GM12878 (cell line): ENCODE results near the gene NDUFB1. TPM values are rescaled to one million over a fixed set of nuclear protein-coding genes. Genes with fewer than 3 reads are reported as not detected.

Source experiments
- ATAC-seq: fragments of 200-7000 bp; cut with Tn5 transposase; 3 replicates; pipeline ENCODE4 v1.9.1; 2020; ENCODE audit warnings: mild to moderate bottlenecking, moderate library complexity
- BruUV-seq: library from RNA; stranded (reverse); fragments of 400-500 nt; replicated peaks from 2 replicates; lab custom pipeline; 2021; lab: Mats Ljungman, UMichigan
- CTCF ChIA-PET: fragments of 300-600 bp; sonication (Branson Sonifier 250); formaldehyde crosslinking; extraction: SDS; loops from one replicate; lab custom pipeline; 2021; ENCODE audit warnings: inconsistent platforms; lab: Yijun Ruan, JAX
- POLR2A ChIA-PET: fragments of 350-600 bp; formaldehyde crosslinking; extraction: SDS; loops from one replicate; lab custom pipeline; 2021; ENCODE audit warnings: inconsistent platforms; lab: Charles Lee
- RAD21 ChIA-PET: fragments of 300-600 bp; sonication (Branson Sonifier 250); formaldehyde crosslinking; loops from one replicate; lab custom pipeline; 2023; ENCODE audit warnings: antibody characterized with exemption; ENCODE audit not compliant: unreplicated experiment; lab: Charles Lee
- SMC1A ChIA-PET: fragments of 300-600 bp; sonication (Branson Sonifier 250); formaldehyde crosslinking; loops from one replicate; lab custom pipeline; 2023; ENCODE audit not compliant: unreplicated experiment, uncharacterized antibody; lab: Charles Lee
- DNase-seq: peaks from one replicate; pipeline ENCODE4 v3.0.0-alpha.2; 2011; ENCODE audit warnings: low read depth, low spot score
- FAIRE-seq: peaks from 3 replicates; lab custom pipeline; 2011; peaks lifted over from hg19 to GRCh38; lab: Jason Lieb, UNC
- H2AFZ ChIP-seq: 2 replicates; pipeline ENCODE4 v1.6.0; 2011; ENCODE audit warnings: low read depth, low read length, control low read depth; ENCODE audit not compliant: control insufficient read depth
- H3K27ac ChIP-seq: 2 replicates; pipeline ENCODE4 v1.5.1; 2011; ENCODE audit warnings: control low read depth; ENCODE audit not compliant: control insufficient read depth, insufficient read depth
- H3K27me3 ChIP-seq, 2 experiments: replicated peaks in 1 of 2; 2 replicates each; pipeline versions ENCODE4 v1.6.0 to v1.6.1; 2011; ENCODE audit warnings: low read length in 1 of 2; ENCODE audit not compliant: control insufficient read depth in 2 of 2, insufficient read depth in 2 of 2
- H3K36me3 ChIP-seq, 2 experiments: 2 replicates each; pipeline ENCODE4 v1.5.1; 2011; ENCODE audit warnings: low read length in 1 of 2; ENCODE audit not compliant: control insufficient read depth in 2 of 2, insufficient read depth in 2 of 2
- H3K4me1 ChIP-seq: 2 replicates; pipeline ENCODE4 v1.6.1; 2011; ENCODE audit warnings: mild to moderate bottlenecking, low read length, moderate library complexity, mixed read lengths; ENCODE audit not compliant: control insufficient read depth, insufficient read depth
- H3K4me2 ChIP-seq: 2 replicates; pipeline ENCODE4 v1.6.0; 2011; ENCODE audit warnings: control low read depth; ENCODE audit not compliant: control insufficient read depth, insufficient read depth
- H3K4me3 ChIP-seq: fragments of 200-600 bp; sonication (generic); 2 replicates; pipeline ENCODE4 v1.5.1; 2016
- H3K79me2 ChIP-seq: 2 replicates; pipeline ENCODE4 v1.6.0; 2011; ENCODE audit warnings: low read length; ENCODE audit not compliant: control insufficient read depth, insufficient read depth
- H3K9ac ChIP-seq: 2 replicates; pipeline ENCODE4 v1.8.0; 2011; ENCODE audit warnings: low read length, control low read depth, mixed read lengths; ENCODE audit not compliant: control insufficient read depth, insufficient read depth
- H3K9me3 ChIP-seq: replicated peaks from 3 replicates; pipeline ENCODE4 v1.5.1; 2011; ENCODE audit warnings: mild to moderate bottlenecking, low read length; ENCODE audit not compliant: control insufficient read depth, insufficient read depth
- H4K20me1 ChIP-seq: 2 replicates; pipeline ENCODE4 v1.6.0; 2011; ENCODE audit not compliant: control insufficient read depth, insufficient read depth
- BRCA1 ChIP-seq: IDR thresholded peaks from 2 replicates; pipeline ENCODE4 v1.6.1; 2011; ENCODE audit warnings: low read depth, low read length, improper control_type of control experiment
- CREM ChIP-seq: IDR thresholded peaks from 2 replicates; pipeline ENCODE4 v1.6.1; 2014; ENCODE audit warnings: antibody characterized with exemption, low read depth
- CTCF ChIP-seq, 3 experiments: IDR thresholded peaks in 2 of 3; conservative IDR thresholded peaks in 1 of 3; 2 replicates each; pipeline ENCODE4 v1.5.1; 2011; ENCODE audit warnings: low read depth in 3 of 3, low read length in 3 of 3, mild to moderate bottlenecking in 3 of 3, control low read depth in 2 of 3, moderate library complexity in 2 of 3, inconsistent platforms in 1 of 3, mixed read lengths in 1 of 3; ENCODE audit not compliant: control insufficient read depth in 2 of 3, insufficient read depth in 1 of 3; ENCODE audit errors: extremely low read depth in 1 of 3
- EP300 ChIP-seq, 2 experiments: fragments of 150-350 bp in 1 of 2; IDR thresholded peaks; 2 replicates each; pipeline ENCODE4 v1.6.1; 2011 to 2012; ENCODE audit warnings: low read depth in 2 of 2, low read length in 2 of 2, borderline replicate concordance in 1 of 2, improper control_type of control experiment in 1 of 2, inconsistent platforms in 1 of 2; ENCODE audit not compliant: control insufficient read depth in 1 of 2
- IKZF2 ChIP-seq, 2 experiments: fragments of 450-650 bp; IDR thresholded peaks; 2 replicates each; pipeline ENCODE4 v1.6.1; 2017; ENCODE audit warnings: mild to moderate bottlenecking in 2 of 2, moderate library complexity in 2 of 2
- KDM1A ChIP-seq: fragments of 200-600 bp; sonication (generic); IDR thresholded peaks from 2 replicates; pipeline ENCODE4 v1.6.1; 2016; ENCODE audit warnings: borderline replicate concordance
- NBN ChIP-seq: fragments of 450-650 bp; IDR thresholded peaks from 2 replicates; pipeline ENCODE4 v1.6.1; 2016
- PAX5 ChIP-seq: IDR thresholded peaks from 2 replicates; pipeline ENCODE4 v1.6.1; 2011; ENCODE audit warnings: low read depth, low read length, borderline replicate concordance
- RFX5 ChIP-seq: IDR thresholded peaks from 2 replicates; pipeline ENCODE4 v1.6.1; 2011; ENCODE audit warnings: low read depth, low read length, improper control_type of control experiment
- SP1 ChIP-seq: IDR thresholded peaks from one replicate; pipeline ENCODE4 v1.6.1; 2011; ENCODE audit warnings: low read depth, low read length
- SPI1 ChIP-seq: IDR thresholded peaks from 2 replicates; pipeline ENCODE4 v1.6.1; 2011; ENCODE audit warnings: low read depth, mild to moderate bottlenecking, low read length, moderate library complexity, borderline replicate concordance; ENCODE audit not compliant: insufficient read depth
- WGBS: methylation state at CpG from one replicate; pipeline ENCODE4 v1.1.6; 2016; ENCODE audit warnings: low lambda C conversion rate; ENCODE audit not compliant: insufficient replicate concordance, insufficient coverage; ENCODE audit errors: missing lambda C conversion rate; 5-methylcytosine and 5-hydroxymethylcytosine counted together
- in situ Hi-C: fragments of 300-500 bp; cut with MboI; formaldehyde crosslinking; loops from 9 replicates; pipeline ENCODE4 v1.14.3; 2018; ENCODE audit warnings: mixed read lengths
- intact Hi-C: fragments of 100-400 bp; cut with micrococcal nuclease; formaldehyde crosslinking; loops from one replicate; pipeline ENCODE4 v1.14.2; 2022; ENCODE audit not compliant: unreplicated experiment
- polyA plus RNA-seq, 11 experiments: library from polyadenylated mRNA; depleted of rRNA in 4 of 11; unstranded in 6 of 11; stranded (reverse) in 5 of 11; fragments of >200 nt; fragmentation: Nextera tagmentation in 4 of 11; fragmentation: Illumina TruSeq in 1 of 11; extraction: Ambion mirVana in 4 of 11; extraction: Trizol in 1 of 11; gene quantifications; 1 replicate in 1 of 11; 2 replicates in 10 of 11; pipeline versions ENCODE4 v1.2.1 to v1.2.3, GENCODE V29; 2011 to 2016; ENCODE audit warnings: inconsistent platforms in 2 of 11, missing spikeins in 2 of 11, low read depth in 1 of 11
- total RNA-seq, 4 experiments: library from RNA; depleted of rRNA in 3 of 4; stranded (reverse); fragments of >200 nt in 3 of 4; fragmentation: Illumina TruSeq in 1 of 4; extraction: Trizol in 1 of 4; gene quantifications; 2 replicates each; pipeline versions ENCODE4 v1.2.1 to v1.2.3, GENCODE V29; 2013 to 2021
- TF ChIP-seq, protein P1 (sequence below): fragments of 450-650 bp; IDR thresholded peaks from 2 replicates; pipeline ENCODE4 v1.6.1; 2016; ENCODE audit warnings: mild to moderate bottlenecking
- TF ChIP-seq, protein P2 (sequence below): fragments of 450-650 bp; IDR thresholded peaks from 2 replicates; pipeline ENCODE4 v1.6.1; 2017; ENCODE audit warnings: mild to moderate bottlenecking, moderate library complexity
- TF ChIP-seq, protein P3 (sequence below): fragments of 450-650 bp; IDR thresholded peaks from 2 replicates; pipeline ENCODE4 v1.6.1; 2017; ENCODE audit warnings: low read depth, mild to moderate bottlenecking, moderate library complexity

NDUFB1 gene
- total and polyA plus RNA-seq, 10 of the 15 experiments (the other 5 are each of a cell fraction or from before 2014, with no cell fraction given): 132 to 919 (median 561) TPM

- peak overlapping the region; percentile 72 for H3K9ac ChIP-seq
- peak overlapping the region; percentile 98 for H3K4me3 ChIP-seq
- peak overlapping the region; percentile 82 for H3K4me2 ChIP-seq
- no peaks in the 10 kb centered on the region for H3K9me3 ChIP-seq
- CTCF ChIA-PET: interaction anchor here (0.7 to 4.9 kb wide), 15 partner anchors 8 to 679 kb away, joined by 3 to 143 read pairs (median 4); partner anchors contain the start of genes CPSF2, NDUFB1 and TRIP11
- FAIRE-seq (no peak), ATAC-seq (peak; percentile 15), DNase-seq (no peak)
- RAD21 ChIA-PET: interaction anchor here (0.9 to 3.1 kb wide), 7 partner anchors 12 to 247 kb away, joined by 3 to 28 read pairs (median 7); partner anchors contain the start of genes CPSF2, NDUFB1 and TRIP11
- H2AFZ ChIP-seq: peak overlapping the region; percentile 72
- intact Hi-C loops (loop anchor here (5.0 kb wide), 1 partner anchor 64 kb away; the partner anchor contains the start of gene TRIP11), in situ Hi-C loops (no loop called here)
- H3K4me1 ChIP-seq: no peaks in the 10 kb centered on the region; the same call in 1 of the 2 replicates
- SMC1A ChIA-PET: interaction anchor here (0.5 to 2.8 kb wide), 7 partner anchors 11 to 576 kb away, joined by 3 to 21 read pairs (median 4); partner anchors contain the start of genes CPSF2 and NDUFB1
- H4K20me1 ChIP-seq: no peaks in the 10 kb centered on the region
- WGBS: 1% methylated on average over 10 of the region's 10 CpGs
- peak overlapping the region; percentile 36 for H3K27ac ChIP-seq
- POLR2A ChIA-PET: interaction anchor here (2.1 to 4.7 kb wide), 2 partner anchors 16 to 66 kb away, joined by 8 to 45 read pairs; partner anchors contain the start of genes CPSF2, NDUFB1 and TRIP11
- BruUV-seq: no TSS peak
- H3K36me3 ChIP-seq: no peaks in the 10 kb centered on the region
- no peaks in the 10 kb centered on the region for H3K27me3 ChIP-seq
- peaks cover 23% of the 10 kb centered on the region for H3K79me2 ChIP-seq
- TF ChIP-seq EP300 (IDR thresholded peaks at IDR 0.05; ENCODE audit: borderline replicate concordance in 1 of 2, control insufficient read depth in 1 of 2, low read depth in 2 of 2, low read length in 2 of 2) (no peak), CTCF (IDR thresholded peaks at IDR 0.05 in 2 of 3, conservative IDR thresholded peaks at IDR 0.05 in 1 of 3; ENCODE audit: control insufficient read depth in 2 of 3, extremely low read depth in 1 of 3, insufficient read depth in 1 of 3, low read depth in 3 of 3, low read length in 3 of 3) (no peak), PAX5 (no peak), SP1 (no peak), SPI1 (peak; percentile 16; the same call in 1 of the 2 replicates), BRCA1 (no peak), NBN (0 out of 2 replicates have a peak, but pooled peaks have one; percentile 40), KDM1A (no peak), IKZF2 (IDR thresholded peaks at IDR 0.05) (peak; percentile 55 to 65; a peak in 2 of 4 replicates), RFX5 (no peak), CREM (peak; percentile 36; the same call in 1 of the 2 replicates)
- TF ChIP-seq, protein P1, sequence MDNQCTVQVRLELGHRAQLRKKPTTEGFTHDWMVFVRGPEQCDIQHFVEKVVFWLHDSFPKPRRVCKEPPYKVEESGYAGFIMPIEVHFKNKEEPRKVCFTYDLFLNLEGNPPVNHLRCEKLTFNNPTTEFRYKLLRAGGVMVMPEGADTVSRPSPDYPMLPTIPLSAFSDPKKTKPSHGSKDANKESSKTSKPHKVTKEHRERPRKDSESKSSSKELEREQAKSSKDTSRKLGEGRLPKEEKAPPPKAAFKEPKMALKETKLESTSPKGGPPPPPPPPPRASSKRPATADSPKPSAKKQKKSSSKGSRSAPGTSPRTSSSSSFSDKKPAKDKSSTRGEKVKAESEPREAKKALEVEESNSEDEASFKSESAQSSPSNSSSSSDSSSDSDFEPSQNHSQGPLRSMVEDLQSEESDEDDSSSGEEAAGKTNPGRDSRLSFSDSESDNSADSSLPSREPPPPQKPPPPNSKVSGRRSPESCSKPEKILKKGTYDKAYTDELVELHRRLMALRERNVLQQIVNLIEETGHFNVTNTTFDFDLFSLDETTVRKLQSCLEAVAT: 0 out of 2 replicates have a peak, but pooled peaks have one; percentile 19
- TF ChIP-seq, protein P2, sequence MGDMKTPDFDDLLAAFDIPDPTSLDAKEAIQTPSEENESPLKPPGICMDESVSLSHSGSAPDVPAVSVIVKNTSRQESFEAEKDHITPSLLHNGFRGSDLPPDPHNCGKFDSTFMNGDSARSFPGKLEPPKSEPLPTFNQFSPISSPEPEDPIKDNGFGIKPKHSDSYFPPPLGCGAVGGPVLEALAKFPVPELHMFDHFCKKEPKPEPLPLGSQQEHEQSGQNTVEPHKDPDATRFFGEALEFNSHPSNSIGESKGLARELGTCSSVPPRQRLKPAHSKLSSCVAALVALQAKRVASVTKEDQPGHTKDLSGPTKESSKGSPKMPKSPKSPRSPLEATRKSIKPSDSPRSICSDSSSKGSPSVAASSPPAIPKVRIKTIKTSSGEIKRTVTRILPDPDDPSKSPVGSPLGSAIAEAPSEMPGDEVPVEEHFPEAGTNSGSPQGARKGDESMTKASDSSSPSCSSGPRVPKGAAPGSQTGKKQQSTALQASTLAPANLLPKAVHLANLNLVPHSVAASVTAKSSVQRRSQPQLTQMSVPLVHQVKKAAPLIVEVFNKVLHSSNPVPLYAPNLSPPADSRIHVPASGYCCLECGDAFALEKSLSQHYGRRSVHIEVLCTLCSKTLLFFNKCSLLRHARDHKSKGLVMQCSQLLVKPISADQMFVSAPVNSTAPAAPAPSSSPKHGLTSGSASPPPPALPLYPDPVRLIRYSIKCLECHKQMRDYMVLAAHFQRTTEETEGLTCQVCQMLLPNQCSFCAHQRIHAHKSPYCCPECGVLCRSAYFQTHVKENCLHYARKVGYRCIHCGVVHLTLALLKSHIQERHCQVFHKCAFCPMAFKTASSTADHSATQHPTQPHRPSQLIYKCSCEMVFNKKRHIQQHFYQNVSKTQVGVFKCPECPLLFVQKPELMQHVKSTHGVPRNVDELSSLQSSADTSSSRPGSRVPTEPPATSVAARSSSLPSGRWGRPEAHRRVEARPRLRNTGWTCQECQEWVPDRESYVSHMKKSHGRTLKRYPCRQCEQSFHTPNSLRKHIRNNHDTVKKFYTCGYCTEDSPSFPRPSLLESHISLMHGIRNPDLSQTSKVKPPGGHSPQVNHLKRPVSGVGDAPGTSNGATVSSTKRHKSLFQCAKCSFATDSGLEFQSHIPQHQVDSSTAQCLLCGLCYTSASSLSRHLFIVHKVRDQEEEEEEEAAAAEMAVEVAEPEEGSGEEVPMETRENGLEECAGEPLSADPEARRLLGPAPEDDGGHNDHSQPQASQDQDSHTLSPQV: no peak
- TF ChIP-seq, protein P3, sequence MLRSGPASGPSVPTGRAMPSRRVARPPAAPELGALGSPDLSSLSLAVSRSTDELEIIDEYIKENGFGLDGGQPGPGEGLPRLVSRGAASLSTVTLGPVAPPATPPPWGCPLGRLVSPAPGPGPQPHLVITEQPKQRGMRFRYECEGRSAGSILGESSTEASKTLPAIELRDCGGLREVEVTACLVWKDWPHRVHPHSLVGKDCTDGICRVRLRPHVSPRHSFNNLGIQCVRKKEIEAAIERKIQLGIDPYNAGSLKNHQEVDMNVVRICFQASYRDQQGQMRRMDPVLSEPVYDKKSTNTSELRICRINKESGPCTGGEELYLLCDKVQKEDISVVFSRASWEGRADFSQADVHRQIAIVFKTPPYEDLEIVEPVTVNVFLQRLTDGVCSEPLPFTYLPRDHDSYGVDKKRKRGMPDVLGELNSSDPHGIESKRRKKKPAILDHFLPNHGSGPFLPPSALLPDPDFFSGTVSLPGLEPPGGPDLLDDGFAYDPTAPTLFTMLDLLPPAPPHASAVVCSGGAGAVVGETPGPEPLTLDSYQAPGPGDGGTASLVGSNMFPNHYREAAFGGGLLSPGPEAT: peak; percentile 52; the same call in 1 of the 2 replicates
Observed at GRCh38 chr14:92105893-92106142, 15.7 kb downstream of the NDUFB1 start.
